ENCODE measurements around the gene ARL13A. TPM values are rescaled to one million over a fixed set of nuclear protein-coding genes. Genes with fewer than 3 reads are reported as not detected.
"Not testable (repeated sequence)": the region's sequence is repeated elsewhere in the genome, so short reads cannot be mapped to it uniquely, and the experiment has no call there.

ARL13A gene
- polyA plus RNA-seq, 1 donor, result not detected

GRCh38 chrX:100994352-100995281, 25.1 kb downstream of the ARL13A start:
- DNase-seq, result no peak

GRCh38 chrX:100995469-100995868, 26.0 kb downstream of the ARL13A start:
- DNase-seq, result no peak

GRCh38 chrX:100999451-100999850, 29.9 kb downstream of the ARL13A start:
- DNase-seq, result no peak

GRCh38 chrX:101009090-101009489, 39.6 kb downstream of the ARL13A start:
- no peak for DNase-seq

- DNase-seq, result not testable (repeated sequence)
These were observed 42.5 kb downstream of the ARL13A start for GRCh38 chrX:101012031-101012430.

GRCh38 chrX:101022020-101022419, 52.5 kb downstream of the ARL13A start:
- DNase-seq, result no peak

GRCh38 chrX:101025126-101025525, 55.6 kb downstream of the ARL13A start:
- DNase-seq, result no peak

GRCh38 chrX:101028562-101028961, 59.1 kb downstream of the ARL13A start:
- DNase-seq, result no peak

GRCh38 chrX:101029665-101030064, 60.2 kb downstream of the ARL13A start:
- no peak for DNase-seq

GRCh38 chrX:101037231-101037630, 67.7 kb downstream of the ARL13A start:
- DNase-seq, result no peak

GRCh38 chrX:101040197-101040596, 70.7 kb downstream of the ARL13A start:
- DNase-seq, result no peak

Other genes starting within 250 kb of the ARL13A start
- 5.8 TPM for gene SYTL4, start 237.6 kb upstream of the ARL13A start, polyA plus RNA-seq (ENCODE audit: insufficient read length)
- 10.6 TPM for gene CSTF2, start 149.3 kb upstream of the ARL13A start, polyA plus RNA-seq (ENCODE audit: insufficient read length)
- 0.25 TPM for gene NOX1, start 95.3 kb upstream of the ARL13A start, polyA plus RNA-seq (ENCODE audit: insufficient read length)
- gene XKRX, start 40.8 kb upstream of the ARL13A start, polyA plus RNA-seq (ENCODE audit: insufficient read length), result not detected
- 8.3 TPM for gene TRMT2B, start 82.4 kb downstream of the ARL13A start, polyA plus RNA-seq (ENCODE audit: insufficient read length)
- 1.5 TPM for gene TMEM35A, start 109.2 kb downstream of the ARL13A start, polyA plus RNA-seq (ENCODE audit: insufficient read length)
- 4.8 TPM for gene CENPI, start 128.5 kb downstream of the ARL13A start, polyA plus RNA-seq (ENCODE audit: insufficient read length)